ENCODE results near the gene SPOCK1. TPM values are rescaled to one million over a fixed set of nuclear protein-coding genes. Genes with fewer than 3 reads are reported as not detected.

The SPOCK1 gene
- total and polyA plus RNA-seq, 4 donors = 0.07 to 0.18 (median 0.17) TPM; not detected in 1

- TF ChIP-seq JUND (IDR thresholded peaks at IDR 0.05) (no peak), RXRA (IDR thresholded peaks at IDR 0.05) (no peak), FOXA1 (IDR thresholded peaks at IDR 0.05) (no peak), EGR1 (IDR thresholded peaks at IDR 0.05; ENCODE audit: low read depth in 2 of 2) (no peak), HNF4G (IDR thresholded peaks at IDR 0.05) (no peak), GABPA (IDR thresholded peaks at IDR 0.05 in 1 of 2, conservative IDR thresholded peaks at IDR 0.05 in 1 of 2) (no peak), YY1 (IDR thresholded peaks at IDR 0.05) (no peak), CTCF (IDR thresholded peaks at IDR 0.05; ENCODE audit: low read depth, low read length, missing input control) (no peak), HNF4A (conservative IDR thresholded peaks at IDR 0.05) (no peak), RAD21 (IDR thresholded peaks at IDR 0.05) (no peak), TAF1 (conservative IDR thresholded peaks at IDR 0.05) (no peak), NR2F2 (IDR thresholded peaks at IDR 0.05) (no peak)
- TF ChIP-seq, protein P1, sequence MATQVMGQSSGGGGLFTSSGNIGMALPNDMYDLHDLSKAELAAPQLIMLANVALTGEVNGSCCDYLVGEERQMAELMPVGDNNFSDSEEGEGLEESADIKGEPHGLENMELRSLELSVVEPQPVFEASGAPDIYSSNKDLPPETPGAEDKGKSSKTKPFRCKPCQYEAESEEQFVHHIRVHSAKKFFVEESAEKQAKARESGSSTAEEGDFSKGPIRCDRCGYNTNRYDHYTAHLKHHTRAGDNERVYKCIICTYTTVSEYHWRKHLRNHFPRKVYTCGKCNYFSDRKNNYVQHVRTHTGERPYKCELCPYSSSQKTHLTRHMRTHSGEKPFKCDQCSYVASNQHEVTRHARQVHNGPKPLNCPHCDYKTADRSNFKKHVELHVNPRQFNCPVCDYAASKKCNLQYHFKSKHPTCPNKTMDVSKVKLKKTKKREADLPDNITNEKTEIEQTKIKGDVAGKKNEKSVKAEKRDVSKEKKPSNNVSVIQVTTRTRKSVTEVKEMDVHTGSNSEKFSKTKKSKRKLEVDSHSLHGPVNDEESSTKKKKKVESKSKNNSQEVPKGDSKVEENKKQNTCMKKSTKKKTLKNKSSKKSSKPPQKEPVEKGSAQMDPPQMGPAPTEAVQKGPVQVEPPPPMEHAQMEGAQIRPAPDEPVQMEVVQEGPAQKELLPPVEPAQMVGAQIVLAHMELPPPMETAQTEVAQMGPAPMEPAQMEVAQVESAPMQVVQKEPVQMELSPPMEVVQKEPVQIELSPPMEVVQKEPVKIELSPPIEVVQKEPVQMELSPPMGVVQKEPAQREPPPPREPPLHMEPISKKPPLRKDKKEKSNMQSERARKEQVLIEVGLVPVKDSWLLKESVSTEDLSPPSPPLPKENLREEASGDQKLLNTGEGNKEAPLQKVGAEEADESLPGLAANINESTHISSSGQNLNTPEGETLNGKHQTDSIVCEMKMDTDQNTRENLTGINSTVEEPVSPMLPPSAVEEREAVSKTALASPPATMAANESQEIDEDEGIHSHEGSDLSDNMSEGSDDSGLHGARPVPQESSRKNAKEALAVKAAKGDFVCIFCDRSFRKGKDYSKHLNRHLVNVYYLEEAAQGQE (IDR thresholded peaks at IDR 0.05) = no peak
- TF ChIP-seq, protein P2, sequence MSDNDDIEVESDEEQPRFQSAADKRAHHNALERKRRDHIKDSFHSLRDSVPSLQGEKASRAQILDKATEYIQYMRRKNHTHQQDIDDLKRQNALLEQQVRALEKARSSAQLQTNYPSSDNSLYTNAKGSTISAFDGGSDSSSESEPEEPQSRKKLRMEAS (IDR thresholded peaks at IDR 0.05) = no peak
These were observed 44.5 kb downstream of the SPOCK1 start for GRCh38 chr5:137454671-137455070.

GRCh38 chr5:137453483-137454080 is 45.5 kb downstream of the SPOCK1 start:
- H3K27me3 ChIP-seq (ENCODE audit: control insufficient read depth in 4 of 4, insufficient read depth in 4 of 4, low read length in 3 of 4) = no peaks in the 10 kb centered on the region
- no peaks in the 10 kb centered on the region for H3K9me3 ChIP-seq (ENCODE audit: control insufficient read depth in 4 of 4, low read length in 3 of 4)
- H3K4me3 ChIP-seq (ENCODE audit: low read depth in 1 of 3, low read length in 3 of 3) = no peak overlapping the region
- no peak for DNase-seq (ENCODE audit: low spot score)
- H3K4me1 ChIP-seq (ENCODE audit: control insufficient read depth in 4 of 4, insufficient read depth in 4 of 4, low read length in 3 of 4) = no peaks in the 10 kb centered on the region
- H3K9ac ChIP-seq (ENCODE audit: low read depth in 1 of 2, low read length in 2 of 2) = no peak overlapping the region
- H3K36me3 ChIP-seq (ENCODE audit: control insufficient read depth in 4 of 4, insufficient read depth in 3 of 4, low read depth in 1 of 4, low read length in 3 of 4) = no peaks in the 10 kb centered on the region
- TF ChIP-seq, protein P1 (IDR thresholded peaks at IDR 0.05) = peak; percentile 98
- no peak for TF ChIP-seq GABPA (IDR thresholded peaks at IDR 0.05 in 1 of 2, conservative IDR thresholded peaks at IDR 0.05 in 1 of 2)
- 43% methylated on average over 6 of the region's 6 CpGs for WGBS
- no peak overlapping the region for H3K27ac ChIP-seq (ENCODE audit: low read depth in 1 of 2, low read length in 2 of 2)

More at GRCh38 chr5:137454671-137455070, 44.5 kb downstream of the SPOCK1 start:
- Histone ChIP-seq H3K9me3 (ENCODE audit: control insufficient read depth in 4 of 4, low read length in 3 of 4) (no peaks in the 10 kb centered on the region), H3K9ac (ENCODE audit: low read depth in 1 of 2, low read length in 2 of 2) (no peak overlapping the region), H3K27ac (ENCODE audit: low read depth in 1 of 2, low read length in 2 of 2) (no peak overlapping the region), H3K27me3 (ENCODE audit: control insufficient read depth in 4 of 4, insufficient read depth in 4 of 4, low read length in 3 of 4) (no peaks in the 10 kb centered on the region), H3K4me1 (ENCODE audit: control insufficient read depth in 4 of 4, insufficient read depth in 4 of 4, low read length in 3 of 4) (no peaks in the 10 kb centered on the region), H3K4me3 (ENCODE audit: low read depth in 1 of 3, low read length in 3 of 3) (no peak overlapping the region), H3K36me3 (ENCODE audit: control insufficient read depth in 4 of 4, insufficient read depth in 3 of 4, low read depth in 1 of 4, low read length in 3 of 4) (no peaks in the 10 kb centered on the region)
- DNase-seq (ENCODE audit: low spot score) = no peak
